NCI-H2196 (cell line): ENCODE data around the gene BUD13.

Experiments used
- DNase-seq: peaks from one replicate; lab custom pipeline; 2025; ENCODE audit not compliant: unreplicated experiment; lab: John Stamatoyannopoulos, UW

BUD13 gene

DNA sequence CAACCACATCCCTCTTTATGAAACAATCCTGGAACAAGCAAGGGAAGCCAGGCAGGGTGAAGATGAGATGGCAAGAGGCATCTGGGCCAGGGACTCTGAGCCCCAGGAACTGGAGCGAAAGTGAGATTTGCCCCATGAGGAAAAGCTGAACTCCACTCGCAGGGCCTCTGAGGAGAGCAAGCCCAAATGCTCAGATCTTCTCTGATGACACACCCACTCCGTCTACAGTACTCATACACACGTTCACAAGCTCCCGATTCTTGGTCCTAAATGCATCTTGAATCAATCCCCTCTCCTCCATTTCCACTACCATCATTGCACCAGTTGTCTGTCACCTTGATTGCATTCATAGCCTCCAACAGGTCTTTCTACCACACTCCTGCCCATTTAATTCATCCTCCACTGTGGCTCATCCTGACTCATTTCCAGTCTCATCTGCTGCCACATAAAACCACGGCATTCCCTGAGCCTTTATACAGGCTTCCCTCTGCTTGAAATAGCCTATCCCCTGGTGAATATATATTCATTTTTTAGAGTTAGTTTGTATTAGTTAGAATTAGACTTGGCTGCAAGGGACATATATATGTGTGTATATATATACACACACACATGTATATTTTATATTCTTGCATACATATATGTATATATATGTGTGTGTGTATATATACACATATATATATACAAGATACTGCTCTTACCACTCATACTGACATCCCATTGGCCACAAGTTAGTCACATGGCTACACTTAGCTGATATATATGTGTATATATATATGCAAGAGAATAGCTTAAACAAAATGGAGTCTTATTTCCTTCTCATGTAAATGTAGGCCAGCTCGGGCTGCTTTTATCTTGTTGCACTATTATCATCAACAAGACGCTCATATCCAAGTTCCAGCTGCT, 20.3 kb upstream of the BUD13 start:
- DNase-seq = no peak

DNA sequence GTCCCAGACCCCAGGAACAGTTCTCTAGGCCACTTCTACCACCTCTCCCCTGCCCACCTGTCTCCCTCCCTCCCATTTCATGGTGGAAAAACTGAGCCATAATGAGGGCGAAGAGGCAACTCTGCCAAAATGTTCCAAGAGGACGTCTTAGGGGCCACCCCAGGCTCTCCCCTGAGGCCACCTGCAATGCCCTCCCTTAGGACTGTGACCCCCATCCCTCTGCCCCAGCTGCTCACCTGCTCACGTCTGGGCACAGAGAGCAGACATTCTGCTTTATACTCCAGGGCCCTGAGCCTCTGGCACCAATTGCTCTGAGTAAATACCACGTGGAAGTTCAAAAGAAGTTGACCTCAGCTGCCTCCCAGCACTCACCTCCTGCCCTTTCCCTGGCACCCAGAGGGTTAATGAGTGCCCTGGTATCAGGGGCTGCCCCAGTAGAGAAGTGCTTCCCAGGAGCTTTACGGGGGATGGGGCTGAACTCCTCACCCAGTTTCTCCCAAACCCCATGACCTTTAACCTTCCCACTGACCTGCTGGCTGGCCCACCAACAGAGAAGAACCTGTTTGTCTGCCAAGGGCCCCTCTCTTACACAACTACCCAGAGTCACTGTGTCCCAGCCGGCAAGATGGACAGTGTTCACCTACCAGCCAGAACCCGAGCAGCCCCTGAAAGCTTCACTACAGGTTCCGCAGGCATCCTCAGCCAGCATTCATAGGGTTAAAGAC, 19.5 kb upstream of the BUD13 start:
- DNase-seq = no peak

DNA sequence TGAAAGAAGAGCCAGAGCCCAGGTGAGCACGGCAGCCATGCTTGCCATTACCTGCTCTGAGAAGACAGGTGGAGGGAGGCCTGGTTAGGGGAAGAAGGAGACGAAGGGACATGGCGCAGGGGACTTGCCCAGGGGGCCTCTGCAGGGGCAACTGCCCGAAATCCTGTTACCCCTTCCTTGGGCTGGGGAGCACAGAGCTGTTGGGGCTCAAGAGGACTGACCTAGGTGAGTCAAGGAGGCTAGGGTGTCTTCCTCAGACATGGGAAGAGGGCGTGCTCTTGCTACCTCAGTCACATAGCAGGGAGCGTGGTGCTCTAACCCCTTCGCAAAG, 19.0 kb upstream of the BUD13 start, which contains the start of gene APOA5:
Gene APOA5 (minus strand): TSS at position 67 of the 331 bp plus-strand sequence. CDS start 19 bp downstream, at position 48.
- DNase-seq = no peak

DNA sequence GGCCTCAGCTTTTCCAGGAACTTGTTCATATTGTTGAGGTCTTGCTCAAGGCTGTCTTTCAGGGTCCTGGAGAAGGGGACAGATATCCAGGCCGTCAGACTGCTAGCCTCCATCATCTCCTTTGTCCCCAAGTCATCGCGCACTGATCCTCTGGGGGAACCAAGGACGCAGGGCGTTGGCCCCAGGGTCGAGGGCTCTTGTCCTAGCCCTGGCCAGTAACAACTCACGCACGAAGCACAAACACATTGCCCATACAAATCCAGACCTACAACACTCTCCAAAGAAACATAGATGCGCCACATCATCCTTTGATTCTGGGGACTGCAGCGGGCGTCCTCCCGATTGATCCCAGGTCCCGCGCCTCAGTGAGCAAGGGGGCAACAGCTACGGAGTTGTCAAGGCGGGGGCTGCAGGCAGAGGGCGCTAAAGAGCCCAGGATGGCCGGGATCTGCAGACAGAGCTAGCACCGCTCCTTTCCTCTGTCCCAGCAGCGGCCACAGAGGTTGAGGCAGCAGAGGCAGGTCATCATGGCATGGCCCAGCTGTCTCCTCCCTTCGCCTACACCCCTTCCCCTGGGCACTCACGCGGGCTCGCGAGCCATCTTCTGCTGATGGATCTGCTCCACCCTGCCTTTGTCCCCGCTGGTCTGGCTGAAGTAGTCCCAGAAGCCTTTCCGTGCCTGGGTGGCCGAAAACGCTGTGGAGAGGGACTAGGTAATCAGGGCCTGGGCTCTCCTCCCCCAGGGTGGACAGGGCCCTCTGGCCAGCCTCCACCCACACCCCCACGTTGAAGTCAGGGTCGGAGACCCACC, 18.4 kb upstream of the BUD13 start:
- peak; percentile 61 for DNase-seq

DNA sequence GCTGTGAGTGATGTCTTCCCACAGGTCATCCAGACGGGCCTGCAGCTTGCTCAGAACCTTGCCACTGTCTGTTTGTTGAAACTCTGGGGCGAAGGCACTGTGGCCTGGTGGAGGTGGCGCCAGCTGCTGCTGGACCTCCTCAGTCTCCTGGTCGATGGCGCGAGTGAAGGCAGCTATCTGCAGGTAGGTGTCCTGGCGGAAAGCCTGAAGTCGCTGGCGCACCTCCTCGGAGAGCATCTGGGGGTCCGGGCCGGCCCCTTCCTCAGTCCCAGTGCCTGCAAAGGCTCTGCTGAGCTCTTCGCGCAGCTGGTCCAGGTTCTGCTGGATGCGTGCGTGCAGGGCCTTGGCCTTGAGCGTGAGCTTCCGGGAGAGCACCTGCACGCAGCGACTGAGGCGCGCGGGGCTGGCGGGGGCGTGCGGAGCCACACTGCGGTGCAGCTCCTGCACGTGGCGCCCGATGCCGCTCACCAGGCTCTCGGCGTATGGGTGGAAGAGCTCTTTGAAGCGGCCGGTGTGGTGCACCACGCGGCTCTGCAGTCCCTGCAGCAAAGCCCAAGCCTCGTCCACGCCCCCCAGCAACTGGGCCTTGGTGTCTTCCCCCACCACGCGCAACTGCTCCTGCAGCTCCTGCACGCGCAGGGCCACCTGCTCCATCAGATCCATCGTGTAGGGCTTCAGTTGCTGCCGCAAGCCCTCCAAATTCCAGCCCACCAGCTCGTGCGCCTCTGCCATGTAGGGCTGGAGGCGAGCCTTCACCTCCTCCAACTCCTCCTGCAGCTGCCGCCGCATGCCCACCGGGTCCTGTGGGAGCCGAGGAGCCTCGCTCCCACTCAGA, 17.6 kb upstream of the BUD13 start:
- no peak for DNase-seq

DNA sequence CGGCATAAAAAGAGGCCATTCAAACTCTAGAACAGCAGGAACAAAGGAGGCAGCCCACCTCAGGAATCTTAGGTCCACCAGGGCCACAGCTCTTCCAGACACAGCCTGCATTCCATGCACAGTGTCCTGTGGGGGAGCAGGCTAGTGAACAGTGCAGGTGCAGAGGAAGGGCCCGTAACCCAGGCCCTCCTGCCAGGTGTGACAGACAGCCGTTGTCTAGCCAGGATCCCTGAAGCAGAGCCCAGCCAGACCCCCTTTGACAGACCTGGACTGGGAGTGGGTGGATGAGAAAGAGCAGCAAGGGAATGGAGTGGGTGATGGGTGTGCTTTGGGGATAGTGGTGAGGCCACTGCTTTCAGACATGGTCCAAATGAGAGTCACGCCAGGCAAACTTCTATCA, 16.2 kb upstream of the BUD13 start:
- no peak for DNase-seq

DNA sequence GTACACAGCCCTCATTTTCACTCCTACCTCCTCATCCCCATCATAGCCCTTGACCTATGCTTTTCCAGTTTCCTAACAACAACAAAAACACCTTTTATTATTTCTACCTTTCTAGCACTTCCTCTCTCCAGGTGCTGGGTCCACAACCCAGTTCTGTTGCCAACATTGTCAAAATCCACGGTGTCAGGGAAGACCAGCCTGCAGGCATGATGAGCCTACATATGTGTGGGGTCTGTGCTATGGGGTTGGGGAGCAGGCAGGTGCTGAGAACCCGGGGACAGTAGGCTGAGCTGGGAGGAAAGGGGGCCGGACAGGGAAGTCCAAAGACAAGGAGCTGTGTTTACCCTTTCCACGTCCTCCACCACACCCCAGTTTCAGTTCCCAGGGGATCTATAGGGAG, 15.7 kb upstream of the BUD13 start:
- DNase-seq = no peak

DNA sequence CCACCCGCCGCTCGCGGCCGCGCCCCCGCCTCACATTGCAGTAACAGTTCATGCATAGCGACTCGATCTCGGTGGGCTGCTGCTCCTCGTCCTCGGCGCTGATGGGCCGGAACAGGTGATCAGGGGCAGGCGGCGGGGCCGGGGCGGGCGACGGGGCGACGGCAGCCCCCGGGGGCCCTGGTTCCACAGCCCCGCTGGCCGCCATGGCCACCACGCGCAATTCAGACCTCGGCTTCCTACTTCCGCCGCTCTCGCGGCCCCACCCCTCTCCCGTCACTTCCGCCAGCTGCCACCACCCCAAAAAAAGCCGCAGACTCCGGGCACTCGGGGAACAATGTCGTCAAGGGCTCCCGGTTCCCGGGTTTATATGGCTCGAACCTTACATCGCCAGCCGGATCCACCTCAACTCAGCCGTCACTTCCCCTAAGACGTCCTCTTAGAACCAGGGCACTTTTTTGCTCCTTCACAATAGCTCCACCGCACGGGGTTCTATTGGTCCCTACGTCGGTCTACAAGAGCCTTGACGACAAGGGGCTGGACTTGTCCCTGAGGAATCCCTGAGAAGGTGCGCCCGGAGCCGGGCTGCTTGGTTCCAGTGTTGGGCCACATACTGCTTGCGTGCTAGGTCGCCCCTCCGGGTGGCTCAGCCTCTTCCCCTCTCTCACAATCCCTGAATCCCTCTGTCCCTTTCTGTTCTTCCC, 15.1 kb upstream of the BUD13 start, which contains the start of gene ZPR1:
Gene ZPR1 (minus strand): TSS at position 238 of the 701 bp plus-strand sequence. CDS start 33 bp downstream, at position 205.
- DNase-seq = peak; percentile 76

DNA sequence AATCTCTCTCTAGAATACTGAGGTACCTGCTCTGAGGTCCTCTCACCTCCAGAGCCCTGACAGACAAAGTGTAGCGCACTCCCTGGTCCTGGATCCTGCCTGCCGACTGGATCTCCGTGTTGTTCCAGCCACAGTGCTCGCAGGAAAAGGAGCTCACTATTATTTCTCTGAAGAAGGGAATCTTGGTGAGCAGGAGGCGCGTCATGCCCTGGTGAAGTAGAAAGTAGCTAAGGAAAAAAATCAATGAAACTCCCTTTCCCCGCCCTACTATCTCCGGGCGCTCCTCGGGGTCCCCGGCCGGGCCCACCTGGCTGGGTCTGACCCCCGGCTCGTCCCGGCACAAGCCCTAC, 14.6 kb upstream of the BUD13 start:
- DNase-seq = no peak

DNA sequence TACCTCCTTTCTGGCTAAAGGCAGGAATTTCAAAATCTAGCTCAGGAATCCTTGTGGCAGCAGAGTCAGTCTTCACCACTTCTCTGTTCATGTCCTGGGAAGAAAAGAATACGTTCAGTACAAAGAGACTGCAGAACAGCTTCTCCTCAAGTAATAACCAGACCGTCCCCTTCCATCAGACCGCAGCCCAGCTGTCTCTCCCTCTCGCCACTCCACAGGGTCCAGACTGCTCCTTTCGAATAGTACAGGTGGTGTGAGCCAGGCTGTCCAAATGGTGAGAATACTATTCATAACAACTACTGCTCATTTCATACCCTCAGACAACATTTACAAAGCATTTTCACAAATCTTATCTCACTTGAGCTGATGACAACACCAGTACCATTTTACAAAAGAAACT, 14.2 kb upstream of the BUD13 start:
- no peak for DNase-seq

DNA sequence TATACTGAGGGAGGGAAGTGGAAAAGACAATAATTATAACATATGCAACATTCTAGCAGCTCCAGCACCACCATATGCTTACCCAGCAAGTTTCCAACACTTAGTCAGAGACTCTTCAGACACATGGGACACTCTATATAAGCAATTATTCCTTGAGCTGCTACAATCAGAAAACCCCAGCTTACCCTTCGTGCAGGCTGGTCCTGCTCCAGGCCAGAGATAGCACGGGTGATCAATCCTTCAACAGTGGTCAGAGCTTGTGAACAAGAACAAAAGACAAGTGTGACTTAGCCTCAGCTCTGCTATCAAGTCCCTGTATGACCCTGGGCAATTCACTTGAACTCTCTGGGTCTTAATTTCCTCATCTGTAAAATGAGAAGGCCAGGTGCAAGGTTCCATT, 13.5 kb upstream of the BUD13 start:
- no peak for DNase-seq

DNA sequence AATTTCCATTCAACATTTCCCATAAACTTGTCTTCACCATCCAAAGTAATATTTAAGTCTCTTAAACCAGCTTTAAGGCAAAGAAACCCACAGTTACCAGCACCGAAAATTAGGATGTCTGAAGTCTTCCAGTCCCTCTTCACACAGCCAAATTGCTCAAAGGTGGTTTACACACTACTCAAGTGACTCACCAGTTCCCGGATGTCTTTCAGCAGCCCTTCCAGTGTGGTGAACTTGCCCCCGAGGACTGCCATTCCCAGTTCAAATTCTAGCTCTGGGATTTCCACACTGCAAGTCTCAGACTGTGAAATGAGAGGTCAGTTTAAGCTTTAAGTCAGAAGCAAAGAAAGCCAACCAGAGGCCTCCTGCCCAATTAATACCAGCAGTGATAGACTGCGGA, 9.9 kb upstream of the BUD13 start:
- DNase-seq = no peak

DNA sequence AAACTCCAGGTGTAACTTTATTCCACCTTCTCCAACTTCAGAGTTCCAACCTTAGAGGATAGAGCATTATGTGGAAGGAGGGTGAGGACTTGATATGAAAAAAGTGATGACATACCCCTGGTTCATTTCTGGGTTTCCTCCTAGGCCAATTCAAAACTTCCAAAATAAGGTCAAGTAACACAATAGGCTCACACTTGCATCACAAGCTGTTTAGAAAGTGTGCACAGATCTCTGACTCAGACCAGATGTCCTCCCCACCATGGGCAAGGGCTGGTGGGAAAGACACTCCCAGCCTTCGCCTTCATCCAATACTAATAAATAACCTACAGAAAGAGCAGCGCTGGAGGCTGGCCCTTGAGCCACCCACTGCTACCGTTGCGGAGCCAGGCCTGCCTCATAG, 5.8 kb upstream of the BUD13 start:
- DNase-seq = no peak

DNA sequence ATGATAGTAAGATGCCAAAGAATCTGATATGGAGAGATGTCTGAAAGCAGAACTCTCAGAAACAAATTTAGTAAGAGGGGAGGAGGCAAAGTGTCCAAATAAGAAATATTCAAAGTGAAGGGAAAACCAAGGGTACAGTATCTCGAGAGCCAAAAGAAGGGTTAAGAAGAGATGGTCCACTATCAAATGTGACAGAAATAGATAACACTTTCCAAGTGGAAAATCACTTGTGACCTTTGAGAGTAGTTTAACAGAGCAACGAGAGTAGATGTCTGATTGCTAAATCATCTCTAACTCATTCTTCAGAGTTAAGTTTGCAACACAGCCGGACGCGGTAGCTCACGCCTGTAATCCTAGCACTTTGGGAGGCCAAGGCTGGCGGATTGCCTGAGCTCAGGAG, 4.3 kb upstream of the BUD13 start:
- DNase-seq = no peak

DNA sequence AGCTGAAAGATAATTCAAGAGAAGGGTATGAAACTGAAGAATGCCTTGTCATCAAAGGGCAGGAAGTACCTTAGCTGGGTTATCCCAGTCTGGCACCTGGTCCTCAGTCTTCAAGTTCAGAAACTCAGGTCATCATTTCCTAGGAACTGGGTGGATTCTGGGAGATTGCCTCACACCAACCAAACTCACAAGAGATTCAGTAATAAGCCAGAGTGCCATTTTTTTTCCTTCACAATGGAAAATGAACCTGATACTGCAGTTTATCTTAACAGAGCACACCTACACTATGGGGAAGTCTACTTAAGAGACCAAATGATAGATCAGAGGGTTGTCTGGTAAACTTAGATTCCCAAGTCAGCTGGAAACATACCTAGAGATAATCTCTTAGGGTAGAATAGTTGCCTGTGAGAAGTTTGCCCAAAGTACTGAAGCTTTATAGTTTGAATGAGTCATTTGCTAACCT, 3.8 kb upstream of the BUD13 start:
- DNase-seq = no peak

DNA sequence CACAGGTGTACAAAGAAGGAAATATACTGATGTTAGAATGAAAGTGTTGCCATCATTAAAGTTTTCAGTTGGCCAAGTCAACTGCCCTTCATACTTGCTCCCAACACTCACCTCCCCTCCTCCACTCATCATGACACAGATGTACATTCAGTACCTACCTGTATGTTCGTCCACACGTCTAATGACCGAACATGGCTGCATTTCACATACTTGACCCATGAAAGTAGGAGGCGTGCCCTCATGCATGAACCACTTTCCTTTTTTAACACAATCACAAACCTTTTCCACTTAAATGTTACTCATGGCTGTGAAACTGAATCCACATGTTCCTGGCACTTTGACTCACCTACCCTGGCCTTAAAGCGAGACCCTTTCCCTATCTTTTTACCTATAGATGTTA, 3.2 kb upstream of the BUD13 start:
- no peak for DNase-seq

DNA sequence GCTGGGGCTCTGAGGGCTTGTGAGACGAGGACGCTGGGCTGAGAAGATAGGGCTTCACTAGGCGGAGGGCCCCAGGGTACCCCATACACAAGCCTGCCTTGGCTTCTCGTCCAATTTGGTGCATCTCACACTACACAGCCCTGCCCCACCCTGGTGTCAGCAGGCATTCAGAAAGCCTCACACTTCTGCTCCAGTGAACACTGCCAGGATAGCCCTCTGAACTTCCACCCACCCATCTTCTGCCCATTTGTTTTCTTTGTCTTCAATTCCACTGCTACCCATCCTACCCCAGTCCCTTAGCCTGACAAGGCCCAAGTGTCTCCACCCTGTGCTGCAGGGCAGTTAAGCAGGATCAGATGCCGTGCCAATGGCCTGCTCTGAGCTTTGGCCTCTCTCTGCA, 1.9 kb upstream of the BUD13 start:
- DNase-seq = no peak

DNA sequence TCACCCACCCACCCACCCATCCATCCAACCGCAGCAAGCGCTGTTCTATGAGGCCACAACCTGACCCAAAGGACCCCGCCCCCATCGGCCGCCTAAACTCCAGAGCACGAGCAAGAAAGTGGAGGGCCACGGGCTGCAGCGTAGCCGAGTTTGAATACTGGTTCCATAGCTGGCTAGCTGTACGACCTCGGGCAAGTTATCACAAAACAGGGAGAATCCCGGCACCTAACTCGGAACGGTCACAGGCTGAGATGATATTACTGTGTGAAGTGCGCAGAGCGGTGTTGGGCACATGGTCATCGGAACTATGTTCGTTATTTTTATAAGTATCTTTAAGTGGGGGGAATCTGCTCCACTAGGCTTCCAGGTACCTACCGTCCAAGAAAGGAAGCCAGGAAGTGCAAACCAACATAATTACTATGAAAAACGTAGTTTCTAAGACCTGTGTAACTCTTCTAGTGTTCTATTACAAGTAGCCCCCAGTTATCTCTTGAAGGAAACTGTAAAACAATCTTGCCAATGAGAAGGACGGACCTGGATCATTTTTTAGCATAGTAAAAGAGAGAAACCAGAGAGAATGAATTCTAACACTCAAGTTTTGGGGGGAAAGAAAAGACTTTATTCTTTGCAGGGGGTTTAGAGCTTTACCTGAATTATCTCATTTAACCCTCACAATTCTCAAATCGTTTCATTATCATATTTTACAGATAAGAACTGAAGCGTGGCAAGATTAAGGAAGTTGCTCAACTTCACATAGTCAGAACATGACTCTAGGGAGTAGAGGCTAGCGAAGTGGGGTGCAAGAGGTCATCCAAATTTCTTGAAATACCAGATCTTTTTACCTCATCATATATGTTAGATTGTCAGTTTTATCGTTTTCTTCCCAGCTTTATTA, 663 bp upstream of the BUD13 start:
- DNase-seq = no peak

DNA sequence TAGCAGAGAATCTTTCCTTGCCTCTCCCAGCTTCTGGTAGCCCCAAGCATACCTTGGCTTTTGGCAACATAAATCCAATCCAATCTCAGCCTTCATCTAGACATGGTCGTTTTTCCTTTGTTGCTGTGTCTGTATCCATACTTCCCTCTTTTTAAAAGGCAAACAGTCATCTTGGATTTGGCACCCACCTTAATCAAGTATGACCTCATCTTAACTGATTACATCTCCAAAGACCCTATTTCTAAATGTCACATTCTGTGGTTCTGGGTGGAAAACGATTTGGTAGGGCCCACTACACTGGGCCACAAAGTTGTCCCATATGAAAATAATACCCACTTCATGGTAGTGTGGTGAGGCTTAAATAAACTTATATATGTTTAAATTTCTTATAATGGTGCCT, 852 bp downstream of the BUD13 start:
- no peak for DNase-seq
